Measurements from ENCODE around the gene FMN1.

FMN1 gene

GRCh38 chr15:33155691-33156420, 38.7 kb downstream of the FMN1 start:
- no peak for TF ChIP-seq ZFX (IDR thresholded peaks at IDR 0.05)
- H3K27ac ChIP-seq, result no peak overlapping the region

GRCh38 chr15:33154351-33155166, 40.0 kb downstream of the FMN1 start:
- TF ChIP-seq ZFX (IDR thresholded peaks at IDR 0.05), result no peak
- TF ChIP-seq CTCF (conservative IDR thresholded peaks at IDR 0.05), result no peak

GRCh38 chr15:33153548-33153947, 41.0 kb downstream of the FMN1 start:
- TF ChIP-seq CTCF (conservative IDR thresholded peaks at IDR 0.05), result no peak
- no peak for TF ChIP-seq ZFX (IDR thresholded peaks at IDR 0.05)
- no peak overlapping the region for H3K27ac ChIP-seq

More at GRCh38 chr15:33154351-33155166, 40.0 kb downstream of the FMN1 start:
- H3K27ac ChIP-seq, result no peak overlapping the region

GRCh38 chr15:33152502-33153109, 41.9 kb downstream of the FMN1 start:
- H3K27ac ChIP-seq, result no peak overlapping the region
- TF ChIP-seq ZFX (IDR thresholded peaks at IDR 0.05) (no peak), CTCF (conservative IDR thresholded peaks at IDR 0.05) (no peak)

GRCh38 chr15:33150971-33151370, 43.5 kb downstream of the FMN1 start:
- no peak for TF ChIP-seq ZFX (IDR thresholded peaks at IDR 0.05)
- no peak for TF ChIP-seq CTCF (conservative IDR thresholded peaks at IDR 0.05)

GRCh38 chr15:33150431-33150941, 44.0 kb downstream of the FMN1 start:
- H3K27ac ChIP-seq, result no peak overlapping the region
- TF ChIP-seq ZFX (IDR thresholded peaks at IDR 0.05) (no peak), CTCF (conservative IDR thresholded peaks at IDR 0.05) (no peak)

More at GRCh38 chr15:33150971-33151370, 43.5 kb downstream of the FMN1 start:
- H3K27ac ChIP-seq, result no peak overlapping the region

GRCh38 chr15:33149919-33150318, 44.6 kb downstream of the FMN1 start:
- no peak overlapping the region for H3K27ac ChIP-seq
- TF ChIP-seq CTCF (conservative IDR thresholded peaks at IDR 0.05), result no peak
- no peak for TF ChIP-seq ZFX (IDR thresholded peaks at IDR 0.05)

Data from C4-2B (cell line).